GM12801 (cell line): ENCODE data around the gene OPHN1.

Experiments used
- TF ChIP-seq, protein P1 (sequence below): IDR thresholded peaks from one replicate; pipeline ENCODE4 v1.5.1; 2011; ENCODE audit warnings: control low read depth; ENCODE audit not compliant: insufficient read length; ENCODE audit errors: extremely low read depth

Gene OPHN1

DNA sequence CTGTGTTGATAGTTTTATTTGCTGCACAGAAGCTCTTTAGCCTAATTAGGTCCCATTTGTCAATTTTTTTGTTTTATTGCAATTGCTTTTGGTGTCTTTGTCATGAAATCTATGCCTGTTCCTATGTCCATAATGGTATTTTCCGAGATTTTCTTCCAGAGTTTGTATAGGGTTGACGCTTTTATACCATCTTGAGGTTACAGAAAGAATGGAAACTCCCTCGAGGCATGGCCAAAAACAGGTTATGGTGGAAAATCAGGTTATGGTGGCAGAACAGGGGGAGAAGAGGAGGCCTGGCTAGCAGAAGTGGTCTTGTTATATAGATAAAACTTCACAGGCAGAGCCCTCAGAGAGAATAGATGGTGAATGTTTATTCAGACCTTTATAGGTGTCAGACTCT lies 21.6 kb downstream of the OPHN1 start:
- TF ChIP-seq, protein P1, sequence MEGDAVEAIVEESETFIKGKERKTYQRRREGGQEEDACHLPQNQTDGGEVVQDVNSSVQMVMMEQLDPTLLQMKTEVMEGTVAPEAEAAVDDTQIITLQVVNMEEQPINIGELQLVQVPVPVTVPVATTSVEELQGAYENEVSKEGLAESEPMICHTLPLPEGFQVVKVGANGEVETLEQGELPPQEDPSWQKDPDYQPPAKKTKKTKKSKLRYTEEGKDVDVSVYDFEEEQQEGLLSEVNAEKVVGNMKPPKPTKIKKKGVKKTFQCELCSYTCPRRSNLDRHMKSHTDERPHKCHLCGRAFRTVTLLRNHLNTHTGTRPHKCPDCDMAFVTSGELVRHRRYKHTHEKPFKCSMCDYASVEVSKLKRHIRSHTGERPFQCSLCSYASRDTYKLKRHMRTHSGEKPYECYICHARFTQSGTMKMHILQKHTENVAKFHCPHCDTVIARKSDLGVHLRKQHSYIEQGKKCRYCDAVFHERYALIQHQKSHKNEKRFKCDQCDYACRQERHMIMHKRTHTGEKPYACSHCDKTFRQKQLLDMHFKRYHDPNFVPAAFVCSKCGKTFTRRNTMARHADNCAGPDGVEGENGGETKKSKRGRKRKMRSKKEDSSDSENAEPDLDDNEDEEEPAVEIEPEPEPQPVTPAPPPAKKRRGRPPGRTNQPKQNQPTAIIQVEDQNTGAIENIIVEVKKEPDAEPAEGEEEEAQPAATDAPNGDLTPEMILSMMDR, result no peak

DNA sequence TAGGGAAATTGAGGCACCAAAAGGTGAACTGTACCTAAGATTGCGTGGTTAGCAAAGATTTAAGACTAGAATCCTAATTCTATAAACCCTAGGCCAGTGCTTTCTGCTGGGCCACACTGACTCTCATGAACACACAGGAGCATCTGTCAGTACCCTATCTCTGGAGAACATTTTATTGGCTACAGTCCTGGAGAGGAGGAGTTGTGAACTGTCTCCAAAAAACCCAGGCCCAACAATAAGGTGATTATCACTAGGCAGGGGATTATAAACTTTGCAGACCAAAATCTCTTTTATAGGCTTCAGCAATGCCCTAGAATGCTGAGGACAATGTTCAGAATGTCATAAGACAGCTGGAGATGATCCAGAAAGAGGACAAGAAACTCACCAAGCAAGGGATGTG lies 24.1 kb downstream of the OPHN1 start:
- TF ChIP-seq, protein P1, result no peak

DNA sequence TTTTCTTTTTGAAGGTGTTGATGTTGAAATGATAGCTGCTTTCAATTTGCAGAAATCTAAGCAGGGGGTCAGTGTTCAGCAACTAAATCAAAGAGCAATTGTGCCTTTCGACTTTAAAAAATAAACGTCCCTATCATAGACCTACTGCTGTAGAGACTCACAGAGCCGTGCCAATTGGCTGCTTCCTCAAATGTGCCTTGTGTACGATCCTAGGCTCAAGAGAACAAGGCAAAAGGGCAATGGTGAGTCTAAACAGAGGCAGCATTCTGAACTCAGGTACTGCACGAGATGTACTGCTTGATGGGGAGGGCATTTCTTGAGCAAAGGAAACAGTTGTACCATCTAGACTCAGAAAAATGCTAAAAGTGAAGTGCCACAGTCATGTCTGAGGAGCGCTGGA lies 29.8 kb downstream of the OPHN1 start:
- TF ChIP-seq, protein P1, result no peak

DNA sequence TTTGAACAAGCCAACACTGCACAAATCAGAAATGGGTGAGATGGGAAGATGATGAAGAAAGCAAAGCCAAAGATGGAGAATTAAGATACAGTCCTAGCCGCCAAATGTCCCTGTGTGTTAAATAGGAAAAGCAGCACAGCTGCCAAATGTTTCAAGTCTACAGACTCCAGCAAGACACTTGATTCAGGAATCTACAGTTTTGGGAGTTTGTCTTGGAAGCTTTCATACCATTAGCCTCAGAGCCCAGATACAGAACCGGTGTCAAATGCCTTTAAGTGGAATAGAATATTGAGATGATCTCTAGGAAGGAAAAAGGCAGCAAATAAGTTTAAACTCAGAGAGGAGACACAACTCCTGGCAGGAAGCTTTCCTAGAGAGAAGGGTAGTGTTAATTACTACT lies 30.3 kb downstream of the OPHN1 start:
- TF ChIP-seq, protein P1, result no peak

DNA sequence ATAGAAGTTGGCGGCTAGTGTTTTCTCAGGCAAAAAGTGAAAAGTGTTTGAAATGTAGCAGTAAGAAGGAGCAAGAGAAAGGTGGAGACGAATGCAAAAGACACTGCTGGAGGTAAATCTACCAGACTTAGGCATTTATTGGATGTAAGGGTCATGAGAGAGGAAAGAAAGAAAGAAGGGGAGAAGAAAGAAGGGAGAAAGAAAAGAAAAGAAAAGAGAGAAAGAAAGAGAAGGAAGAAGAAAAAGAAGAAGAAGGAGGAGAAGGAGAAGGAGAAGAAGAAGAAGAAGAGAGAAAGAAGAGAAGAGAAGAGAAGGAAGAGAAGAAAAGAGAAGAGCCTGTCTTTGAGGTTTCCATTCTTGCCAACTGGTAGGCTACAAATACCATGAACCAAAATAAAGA lies 31.2 kb downstream of the OPHN1 start:
- TF ChIP-seq, protein P1, result no peak

DNA sequence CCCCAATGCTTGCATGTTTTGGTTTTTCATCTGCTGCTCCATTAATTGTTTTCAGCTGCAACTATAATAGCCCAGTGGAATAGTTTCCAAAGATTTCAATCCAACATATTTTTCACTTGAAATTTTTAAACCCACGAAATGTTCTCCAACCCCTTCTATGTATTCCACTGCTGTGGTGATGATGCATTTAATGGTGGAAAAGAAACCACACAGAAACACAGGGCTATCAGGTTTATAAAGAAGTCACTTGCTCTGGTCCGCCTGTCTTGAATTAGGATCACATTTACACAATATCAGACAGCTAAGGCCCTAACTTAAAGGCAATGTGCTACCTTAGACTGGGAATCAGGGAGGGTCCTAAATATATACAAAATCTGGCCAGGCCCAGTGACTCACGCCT lies 35.0 kb downstream of the OPHN1 start:
- TF ChIP-seq, protein P1, result no peak

DNA sequence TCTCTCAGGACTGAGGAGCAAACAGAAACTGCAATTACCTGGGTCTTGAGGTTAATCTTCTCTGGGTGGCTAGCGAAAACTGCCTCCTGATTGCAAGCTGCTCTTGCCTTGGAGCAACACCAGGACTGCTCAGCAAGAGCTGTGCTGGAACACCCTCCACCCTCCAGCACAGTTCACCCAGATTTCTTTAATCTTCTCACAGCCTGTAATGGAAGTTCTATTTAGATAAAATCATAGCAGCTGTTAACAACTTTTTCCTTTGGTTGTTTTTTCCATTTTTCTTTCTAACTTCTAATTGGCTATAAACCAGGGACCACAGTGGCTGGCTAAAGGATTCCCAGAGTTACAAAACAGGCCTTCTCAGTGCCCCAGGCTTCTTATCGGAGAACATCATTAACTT lies 36.3 kb downstream of the OPHN1 start:
- TF ChIP-seq, protein P1, result no peak

DNA sequence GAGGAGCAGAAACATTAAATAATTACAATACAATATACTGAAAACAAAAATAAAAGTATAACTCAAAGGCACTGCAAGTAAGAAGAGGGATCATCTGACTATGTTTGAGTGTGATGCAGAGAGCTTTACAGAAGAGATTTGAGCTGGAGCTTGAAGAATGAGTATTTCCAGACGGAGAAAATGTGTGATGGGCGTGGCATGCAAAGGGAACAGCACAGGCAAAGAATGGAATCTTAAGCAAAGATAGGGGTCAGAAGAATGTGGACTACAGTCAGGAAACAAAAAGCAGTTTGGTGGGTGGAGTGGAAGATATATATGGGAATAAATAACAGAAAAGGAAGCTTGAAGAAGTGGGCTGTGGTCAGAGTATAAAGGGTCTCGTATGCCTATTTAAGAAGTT lies 45.5 kb downstream of the OPHN1 start:
- TF ChIP-seq, protein P1, result no peak
